HEK293 (cell line): ENCODE data around the gene WDR86.

Source experiments
- BCL11A ChIP-seq: fragments of 450-650 bp; formaldehyde crosslinking; IDR thresholded peaks from 2 replicates; pipeline ENCODE4 v1.5.1; 2016; ENCODE audit warnings: low read depth, missing biosample characterization, missing genetic modification characterization
- ELK4 ChIP-seq: IDR thresholded peaks from 2 replicates; pipeline ENCODE4 v1.6.1; 2011; ENCODE audit warnings: mild to moderate bottlenecking, low read depth, low read length, borderline replicate concordance
- GLI4 ChIP-seq: fragments of 450-650 bp; formaldehyde crosslinking; IDR thresholded peaks from 2 replicates; pipeline ENCODE4 v1.5.1; 2016; ENCODE audit warnings: missing biosample characterization, missing genetic modification characterization
- KLF8 ChIP-seq: fragments of 450-650 bp; formaldehyde crosslinking; IDR thresholded peaks from 2 replicates; pipeline ENCODE4 v1.5.1; 2016; ENCODE audit warnings: missing biosample characterization, missing genetic modification characterization
- REPIN1 ChIP-seq: fragments of 450-650 bp; formaldehyde crosslinking; IDR thresholded peaks from 2 replicates; pipeline ENCODE4 v1.5.1; 2017; ENCODE audit warnings: missing biosample characterization, missing genetic modification characterization, low read depth
- TCF7L2 ChIP-seq: IDR thresholded peaks from 2 replicates; pipeline ENCODE4 v1.6.1; 2011; ENCODE audit warnings: low read depth, mild to moderate bottlenecking, inconsistent platforms, low read length, moderate library complexity, borderline replicate concordance
- WT1 ChIP-seq: fragments of 450-650 bp; formaldehyde crosslinking; IDR thresholded peaks from 2 replicates; pipeline ENCODE4 v1.5.1; 2016; ENCODE audit warnings: missing biosample characterization, missing genetic modification characterization
- ZBTB10 ChIP-seq: fragments of 450-650 bp; formaldehyde crosslinking; IDR thresholded peaks from 2 replicates; pipeline ENCODE4 v1.5.1; 2016; ENCODE audit warnings: missing biosample characterization, missing genetic modification characterization
- ZFP69B ChIP-seq: fragments of 450-650 bp; formaldehyde crosslinking; IDR thresholded peaks from 2 replicates; pipeline ENCODE4 v1.5.1; 2016; ENCODE audit warnings: missing biosample characterization, missing genetic modification characterization
- ZNF114 ChIP-seq: fragments of 450-650 bp; formaldehyde crosslinking; IDR thresholded peaks from 2 replicates; pipeline ENCODE4 v1.5.0; 2017; ENCODE audit warnings: missing biosample characterization, missing genetic modification characterization
- ZNF121 ChIP-seq: fragments of 450-650 bp; formaldehyde crosslinking; IDR thresholded peaks from 2 replicates; pipeline ENCODE4 v1.5.1; 2016; ENCODE audit warnings: missing biosample characterization, missing genetic modification characterization
- ZNF155 ChIP-seq: fragments of 450-650 bp; formaldehyde crosslinking; IDR thresholded peaks from 2 replicates; pipeline ENCODE4 v1.5.1; 2016; ENCODE audit warnings: missing biosample characterization, missing genetic modification characterization
- ZNF184 ChIP-seq: fragments of 450-650 bp; IDR thresholded peaks from 2 replicates; pipeline ENCODE4 v1.5.1; 2018; ENCODE audit warnings: missing biosample characterization, mild to moderate bottlenecking, missing genetic modification characterization
- ZNF19 ChIP-seq: fragments of 450-650 bp; formaldehyde crosslinking; IDR thresholded peaks from 2 replicates; pipeline ENCODE4; 2016; ENCODE audit warnings: missing biosample characterization, missing genetic modification characterization, low read depth
- ZNF2 ChIP-seq: fragments of 450-650 bp; formaldehyde crosslinking; IDR thresholded peaks from 2 replicates; pipeline ENCODE4 v1.5.1; 2016; ENCODE audit warnings: missing biosample characterization, missing genetic modification characterization
- ZNF239 ChIP-seq: fragments of 450-650 bp; formaldehyde crosslinking; IDR thresholded peaks from 2 replicates; pipeline ENCODE4 v1.5.1; 2016; ENCODE audit warnings: missing biosample characterization, missing genetic modification characterization
- ZNF24 ChIP-seq: fragments of 450-650 bp; formaldehyde crosslinking; IDR thresholded peaks from 2 replicates; pipeline ENCODE4 v1.5.1; 2016; ENCODE audit warnings: missing biosample characterization, missing genetic modification characterization
- ZNF335 ChIP-seq: fragments of 450-650 bp; formaldehyde crosslinking; conservative IDR thresholded peaks from 2 replicates; pipeline ENCODE4 v1.5.1; 2016; ENCODE audit warnings: missing biosample characterization, missing genetic modification characterization
- ZNF37A ChIP-seq: fragments of 450-650 bp; IDR thresholded peaks from 2 replicates; pipeline ENCODE4 v1.5.1; 2018; ENCODE audit warnings: missing biosample characterization, missing genetic modification characterization
- ZNF416 ChIP-seq: fragments of 450-650 bp; formaldehyde crosslinking; IDR thresholded peaks from 2 replicates; pipeline ENCODE4 v1.5.1; 2016; ENCODE audit warnings: missing biosample characterization, missing genetic modification characterization
- ZNF433 ChIP-seq: fragments of 450-650 bp; formaldehyde crosslinking; IDR thresholded peaks from 2 replicates; pipeline ENCODE4 v1.5.1; 2016; ENCODE audit warnings: missing biosample characterization, missing genetic modification characterization, low read depth
- ZNF473 ChIP-seq: fragments of 450-650 bp; formaldehyde crosslinking; IDR thresholded peaks from 2 replicates; pipeline ENCODE4 v1.5.1; 2017; ENCODE audit warnings: missing biosample characterization, missing genetic modification characterization
- ZNF514 ChIP-seq: fragments of 450-650 bp; formaldehyde crosslinking; IDR thresholded peaks from 2 replicates; pipeline ENCODE4 v1.5.1; 2016; ENCODE audit warnings: missing biosample characterization, missing genetic modification characterization
- ZNF561 ChIP-seq: fragments of 450-650 bp; IDR thresholded peaks from 2 replicates; pipeline ENCODE4 v1.5.1; 2018; ENCODE audit warnings: missing biosample characterization, missing genetic modification characterization, borderline replicate concordance
- ZNF629 ChIP-seq: fragments of 450-650 bp; formaldehyde crosslinking; IDR thresholded peaks from 2 replicates; pipeline ENCODE4 v1.5.1; 2017; ENCODE audit warnings: missing biosample characterization, missing genetic modification characterization
- ZNF707 ChIP-seq: fragments of 450-650 bp; formaldehyde crosslinking; IDR thresholded peaks from 2 replicates; pipeline ENCODE4 v1.5.1; 2016; ENCODE audit warnings: missing biosample characterization, missing genetic modification characterization
- ZNF785 ChIP-seq: fragments of 450-650 bp; formaldehyde crosslinking; IDR thresholded peaks from 2 replicates; pipeline ENCODE4 v1.5.1; 2016; ENCODE audit warnings: missing biosample characterization, missing genetic modification characterization
- ZNF792 ChIP-seq: fragments of 450-650 bp; formaldehyde crosslinking; IDR thresholded peaks from 2 replicates; pipeline ENCODE4 v1.5.1; 2016; ENCODE audit warnings: missing biosample characterization, missing genetic modification characterization
- ZNF837 ChIP-seq: fragments of 450-650 bp; formaldehyde crosslinking; IDR thresholded peaks from 2 replicates; pipeline ENCODE4 v1.5.1; 2016; ENCODE audit warnings: missing biosample characterization, missing genetic modification characterization
- ZNF843 ChIP-seq: fragments of 450-650 bp; formaldehyde crosslinking; IDR thresholded peaks from 2 replicates; pipeline ENCODE4 v1.5.1; 2016; ENCODE audit warnings: missing biosample characterization, missing genetic modification characterization
- ZSCAN16 ChIP-seq: fragments of 450-650 bp; formaldehyde crosslinking; IDR thresholded peaks from 2 replicates; pipeline ENCODE4 v1.5.1; 2016; ENCODE audit warnings: missing biosample characterization, missing genetic modification characterization
- ZSCAN4 ChIP-seq: fragments of 450-650 bp; formaldehyde crosslinking; IDR thresholded peaks from 2 replicates; pipeline ENCODE4 v1.5.1; 2017; ENCODE audit warnings: missing biosample characterization, missing genetic modification characterization
- TF ChIP-seq, protein P1 (sequence below): fragments of 450-650 bp; formaldehyde crosslinking; IDR thresholded peaks from 2 replicates; pipeline ENCODE4 v1.5.1; 2016; ENCODE audit warnings: missing biosample characterization, missing genetic modification characterization, borderline replicate concordance
- TF ChIP-seq, protein P2 (sequence below): sonication (generic); formaldehyde crosslinking; IDR thresholded peaks from 2 replicates; pipeline ENCODE4 v1.8.1; 2022; ENCODE audit warnings: mild to moderate bottlenecking, moderate library complexity, missing genetic modification reagents

The WDR86 gene

GRCh38 chr7:151410405-151411390 lies 860 bp upstream of the WDR86 start (continued):
- no peak for TF ChIP-seq TCF7L2
- TF ChIP-seq ZNF785 (tag by site-specific recombination), result no peak
- TF ChIP-seq ZNF24 (tag by site-specific recombination), result no peak
- TF ChIP-seq ZNF837 (tag by site-specific recombination), result no peak
- TF ChIP-seq REPIN1 (tag by site-specific recombination), result no peak
- peak; percentile 55; the same call in 1 of the 2 replicates for TF ChIP-seq ZBTB10 (tag by site-specific recombination)
- TF ChIP-seq ZNF335 (tag by site-specific recombination), result peak; percentile 96
- TF ChIP-seq ZNF37A, result no peak
- no peak for TF ChIP-seq ZNF629
- TF ChIP-seq ZNF416 (tag by site-specific recombination), result no peak
- peak; percentile 41; the same call in 1 of the 2 replicates for TF ChIP-seq ZNF843
- no peak for TF ChIP-seq ZNF433 (tag by site-specific recombination)
- TF ChIP-seq ZNF19, result no peak
- peak; percentile 46; the same call in 1 of the 2 replicates for TF ChIP-seq ZNF2 (tag by site-specific recombination)
- TF ChIP-seq KLF8 (tag by site-specific recombination), result 0 out of 2 replicates have a peak, but pooled peaks have one; percentile 10
- no peak for TF ChIP-seq ZNF792 (tag by site-specific recombination)
- TF ChIP-seq ZNF239, result no peak
- TF ChIP-seq ZNF473 (tag by site-specific recombination), result no peak
- TF ChIP-seq ZSCAN4 (tag by site-specific recombination), result no peak
- no peak for TF ChIP-seq GLI4 (tag by site-specific recombination)
- TF ChIP-seq ZFP69B, result 0 out of 2 replicates have a peak, but pooled peaks have one; percentile 34
- TF ChIP-seq WT1 (tag by site-specific recombination), result 0 out of 2 replicates have a peak, but pooled peaks have one; percentile 32
- TF ChIP-seq ZNF121 (tag by site-specific recombination), result no peak
- no peak for TF ChIP-seq ELK4
- TF ChIP-seq, protein P1, sequence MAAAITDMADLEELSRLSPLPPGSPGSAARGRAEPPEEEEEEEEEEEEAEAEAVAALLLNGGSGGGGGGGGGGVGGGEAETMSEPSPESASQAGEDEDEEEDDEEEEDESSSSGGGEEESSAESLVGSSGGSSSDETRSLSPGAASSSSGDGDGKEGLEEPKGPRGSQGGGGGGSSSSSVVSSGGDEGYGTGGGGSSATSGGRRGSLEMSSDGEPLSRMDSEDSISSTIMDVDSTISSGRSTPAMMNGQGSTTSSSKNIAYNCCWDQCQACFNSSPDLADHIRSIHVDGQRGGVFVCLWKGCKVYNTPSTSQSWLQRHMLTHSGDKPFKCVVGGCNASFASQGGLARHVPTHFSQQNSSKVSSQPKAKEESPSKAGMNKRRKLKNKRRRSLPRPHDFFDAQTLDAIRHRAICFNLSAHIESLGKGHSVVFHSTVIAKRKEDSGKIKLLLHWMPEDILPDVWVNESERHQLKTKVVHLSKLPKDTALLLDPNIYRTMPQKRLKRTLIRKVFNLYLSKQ, result no peak
- no peak for TF ChIP-seq ZNF707 (tag by site-specific recombination)
- TF ChIP-seq ZNF114 (tag by site-specific recombination), result no peak
- TF ChIP-seq, protein P2, sequence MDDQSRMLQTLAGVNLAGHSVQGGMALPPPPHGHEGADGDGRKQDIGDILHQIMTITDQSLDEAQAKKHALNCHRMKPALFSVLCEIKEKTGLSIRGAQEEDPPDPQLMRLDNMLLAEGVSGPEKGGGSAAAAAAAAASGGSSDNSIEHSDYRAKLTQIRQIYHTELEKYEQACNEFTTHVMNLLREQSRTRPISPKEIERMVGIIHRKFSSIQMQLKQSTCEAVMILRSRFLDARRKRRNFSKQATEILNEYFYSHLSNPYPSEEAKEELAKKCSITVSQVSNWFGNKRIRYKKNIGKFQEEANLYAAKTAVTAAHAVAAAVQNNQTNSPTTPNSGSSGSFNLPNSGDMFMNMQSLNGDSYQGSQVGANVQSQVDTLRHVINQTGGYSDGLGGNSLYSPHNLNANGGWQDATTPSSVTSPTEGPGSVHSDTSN (CRISPR knock-in tag), result no peak
- 0 out of 2 replicates have a peak, but pooled peaks have one; percentile 25 for TF ChIP-seq ZNF184 (tag by site-specific recombination)
- TF ChIP-seq ZNF514 (tag by site-specific recombination), result no peak
- TF ChIP-seq BCL11A, result no peak
- peak; percentile 58; the same call in 1 of the 2 replicates for TF ChIP-seq ZNF561 (tag by site-specific recombination)
- no peak for TF ChIP-seq ZNF155 (tag by site-specific recombination)
- TF ChIP-seq ZSCAN16 (tag by site-specific recombination), result no peak
